Loucy (cell line): Measurements from ENCODE around the gene GAS2L1.

Experiments used
- H2AFZ ChIP-seq: fragments of 200-600 bp; sonication (generic); 2 replicates; pipeline ENCODE4 v1.6.0; 2016; ENCODE audit warnings: antibody characterized with exemption, mild to moderate bottlenecking, low read length, moderate library complexity
- H3F3A ChIP-seq: fragments of 200-600 bp; 2 replicates; pipeline ENCODE4 v1.6.0; 2016; ENCODE audit warnings: antibody characterized with exemption, low read depth, mild to moderate bottlenecking
- H3K27me3 ChIP-seq: fragments of 200-600 bp; sonication (generic); 2 replicates; pipeline ENCODE4 v1.6.1; 2014; ENCODE audit warnings: low read length, mild to moderate bottlenecking; ENCODE audit not compliant: insufficient read depth, poor library complexity, severe bottlenecking
- H3K36me3 ChIP-seq: fragments of 200-600 bp; sonication (generic); 2 replicates; pipeline ENCODE4 v1.6.1; 2016; ENCODE audit warnings: low read length; ENCODE audit not compliant: insufficient read depth
- H3K4me1 ChIP-seq: fragments of 200-600 bp; sonication (generic); 2 replicates; pipeline ENCODE4 v1.5.1; 2014; ENCODE audit warnings: low read length, mild to moderate bottlenecking; ENCODE audit not compliant: insufficient read depth, poor library complexity, severe bottlenecking
- H3K4me2 ChIP-seq: fragments of 200-600 bp; sonication (generic); 2 replicates; pipeline ENCODE4 v1.6.0; 2014; ENCODE audit warnings: antibody characterized with exemption, low read length, low read depth, mild to moderate bottlenecking; ENCODE audit not compliant: poor library complexity, severe bottlenecking
- H3K4me3 ChIP-seq: fragments of 200-600 bp; sonication (generic); 2 replicates; pipeline ENCODE4 v1.5.1; 2014; ENCODE audit warnings: low read length, mild to moderate bottlenecking, mixed read lengths; ENCODE audit not compliant: poor library complexity, severe bottlenecking
- H3K79me2 ChIP-seq: fragments of 200-600 bp; sonication (generic); 2 replicates; pipeline ENCODE4 v1.6.1; 2014; ENCODE audit warnings: low read length; ENCODE audit not compliant: insufficient read depth
- H3K9ac ChIP-seq: fragments of 200-600 bp; sonication (generic); 2 replicates; pipeline ENCODE4 v1.6.0; 2014; ENCODE audit warnings: mild to moderate bottlenecking, low read depth, low read length, moderate library complexity; ENCODE audit not compliant: poor library complexity, severe bottlenecking
- H3K9me2 ChIP-seq: fragments of 200-600 bp; sonication (generic); replicated peaks from 2 replicates; pipeline ENCODE4 v1.6.1; 2016; ENCODE audit warnings: low read depth, low read length, mixed read lengths
- H3K9me3 ChIP-seq: fragments of 200-600 bp; sonication (generic); 2 replicates; pipeline ENCODE4 v1.6.1; 2014; ENCODE audit warnings: mild to moderate bottlenecking, antibody characterized with exemption, low read length, low read depth; ENCODE audit not compliant: insufficient read depth
- H4K20me1 ChIP-seq: fragments of 200-600 bp; sonication (generic); 2 replicates; pipeline ENCODE4 v1.6.0; 2014; ENCODE audit warnings: antibody characterized with exemption, low read length, mild to moderate bottlenecking; ENCODE audit not compliant: insufficient read depth, poor library complexity, severe bottlenecking
- CTCF ChIP-seq: fragments of 200-600 bp; sonication (generic); conservative IDR thresholded peaks from 2 replicates; pipeline ENCODE4 v1.5.1; 2014; ENCODE audit warnings: mild to moderate bottlenecking, antibody characterized with exemption, low read length
- EZH2phosphoT487 ChIP-seq: fragments of 200-600 bp; IDR thresholded peaks from 2 replicates; pipeline ENCODE4 v1.6.1; 2018; ENCODE audit warnings: antibody characterized with exemption, mild to moderate bottlenecking, moderate library complexity, borderline replicate concordance

Gene GAS2L1

GRCh38 chr22:29302402-29302680 is 4.1 kb upstream of the GAS2L1 start:
- H3K4me1 ChIP-seq, result peaks cover 9% of the 10 kb centered on the region

GRCh38 chr22:29302681-29303465 is 3.6 kb upstream of the GAS2L1 start:
- H2AFZ ChIP-seq, result no peak overlapping the region
- no peak overlapping the region for H3K4me3 ChIP-seq
- H3F3A ChIP-seq, result peaks cover 16% of the 10 kb centered on the region
- H3K4me1 ChIP-seq, result peaks cover 12% of the 10 kb centered on the region
- no peak overlapping the region for H3K9ac ChIP-seq
- H3K9me2 ChIP-seq, result no peaks in the 10 kb centered on the region
- no peaks in the 10 kb centered on the region for H3K9me3 ChIP-seq
- H4K20me1 ChIP-seq, result peaks cover 3% of the 10 kb centered on the region
- H3K27me3 ChIP-seq, result no peaks in the 10 kb centered on the region
- H3K79me2 ChIP-seq, result no peaks in the 10 kb centered on the region
- TF ChIP-seq CTCF (no peak), EZH2phosphoT487 (no peak)
- H3K4me2 ChIP-seq, result no peak overlapping the region
- H3K36me3 ChIP-seq, result peaks cover 32% of the 10 kb centered on the region

More at GRCh38 chr22:29302402-29302680, 4.1 kb upstream of the GAS2L1 start:
- no peak overlapping the region for H2AFZ ChIP-seq
- no peaks in the 10 kb centered on the region for H3K27me3 ChIP-seq
- no peak for TF ChIP-seq CTCF
- TF ChIP-seq EZH2phosphoT487, result no peak
- H3K9me3 ChIP-seq, result no peaks in the 10 kb centered on the region
- H3K79me2 ChIP-seq, result no peaks in the 10 kb centered on the region
- peaks cover 16% of the 10 kb centered on the region for H3F3A ChIP-seq
- H3K36me3 ChIP-seq, result peaks cover 38% of the 10 kb centered on the region
- H3K9me2 ChIP-seq, result no peaks in the 10 kb centered on the region
- H3K4me3 ChIP-seq, result no peak overlapping the region
- no peak overlapping the region for H3K9ac ChIP-seq
- H4K20me1 ChIP-seq, result peaks cover 3% of the 10 kb centered on the region
- H3K4me2 ChIP-seq, result no peak overlapping the region

GRCh38 chr22:29305836-29306174 is 645 bp upstream of the GAS2L1 start:
- peak overlapping the region; percentile 89 for H3K9ac ChIP-seq
- H3K4me3 ChIP-seq, result peak overlapping the region; percentile 90
- H3K9me2 ChIP-seq, result no peaks in the 10 kb centered on the region
- peak overlapping the region; percentile 98 for H2AFZ ChIP-seq
- no peaks in the 10 kb centered on the region for H3K27me3 ChIP-seq
- H3K36me3 ChIP-seq, result peaks cover 4% of the 10 kb centered on the region; the same call in 1 of the 2 replicates
- H3K79me2 ChIP-seq, result no peaks in the 10 kb centered on the region
- H3K9me3 ChIP-seq, result no peaks in the 10 kb centered on the region
- peaks cover 31% of the 10 kb centered on the region for H3K4me1 ChIP-seq
- no peaks in the 10 kb centered on the region for H4K20me1 ChIP-seq
- no peak for TF ChIP-seq EZH2phosphoT487
- no peak for TF ChIP-seq CTCF
- peak overlapping the region; percentile 91 for H3K4me2 ChIP-seq
- peaks cover 5% of the 10 kb centered on the region for H3F3A ChIP-seq
